Neuronal stem cell (in vitro differentiated cells): ENCODE measurements around the gene EMSY.
"Not testable (repeated sequence)": the region's sequence is repeated elsewhere in the genome, so short reads cannot be mapped to it uniquely, and the experiment has no call there.

Experiments used
- DNase-seq: peaks from one replicate; pipeline ENCODE4 v3.0.0-alpha.2; 2013; ENCODE audit warnings: low spot score
- H2AFZ ChIP-seq: one replicate; pipeline ENCODE4 v1.6.1; 2013; ENCODE audit warnings: mild to moderate bottlenecking, low read length, inconsistent platforms
- H2AK5ac ChIP-seq: 2 replicates; pipeline ENCODE4 v1.6.1; 2013; ENCODE audit warnings: low read depth, mild to moderate bottlenecking, inconsistent platforms, low read length, moderate library complexity, mixed read lengths
- H2BK120ac ChIP-seq: 2 replicates; pipeline ENCODE4 v1.6.1; 2013; ENCODE audit warnings: low read depth, mild to moderate bottlenecking, inconsistent platforms, low read length, moderate library complexity, mixed read lengths
- H2BK12ac ChIP-seq: one replicate; pipeline ENCODE4 v1.6.1; 2013; ENCODE audit warnings: low read length, inconsistent platforms
- H2BK15ac ChIP-seq: 2 replicates; pipeline ENCODE4 v1.6.1; 2013; ENCODE audit warnings: mild to moderate bottlenecking, low read length, inconsistent platforms, mixed read lengths
- H2BK5ac ChIP-seq: one replicate; pipeline ENCODE4 v1.6.1; 2013; ENCODE audit warnings: inconsistent platforms, mild to moderate bottlenecking, low read length, moderate library complexity
- H3K14ac ChIP-seq: one replicate; pipeline ENCODE4 v1.6.1; 2013; ENCODE audit warnings: low read length, inconsistent platforms
- H3K18ac ChIP-seq: 2 replicates; pipeline ENCODE4 v1.6.1; 2013; ENCODE audit warnings: low read length, inconsistent platforms
- H3K23ac ChIP-seq: 2 replicates; pipeline ENCODE4 v1.6.1; 2013; ENCODE audit warnings: low read depth, mild to moderate bottlenecking, mixed read lengths, low read length, inconsistent platforms; ENCODE audit not compliant: poor library complexity
- H3K27ac ChIP-seq: replicated peaks from 3 replicates; pipeline ENCODE4 v1.5.1; 2013; ENCODE audit warnings: low read length, inconsistent platforms
- H3K27me3 ChIP-seq, 3 experiments: 2 replicates each; pipeline ENCODE4 v1.6.1; 2013; ENCODE audit warnings: low read length in 3 of 3, mild to moderate bottlenecking in 2 of 3, inconsistent platforms in 1 of 3, low read depth in 1 of 3, mixed read lengths in 1 of 3, moderate library complexity in 1 of 3; ENCODE audit not compliant: control insufficient read depth in 3 of 3, insufficient read depth in 3 of 3
- H3K36me3 ChIP-seq, 2 donors: replicated peaks in 1 of 2; 2 replicates each; pipeline ENCODE4 v1.6.1; 2013; ENCODE audit warnings: low read length in 2 of 2; ENCODE audit not compliant: control insufficient read depth in 2 of 2, insufficient read depth in 2 of 2
- H3K4ac ChIP-seq: 2 replicates; pipeline ENCODE4 v1.6.1; 2013; ENCODE audit warnings: inconsistent platforms, mild to moderate bottlenecking, low read length, moderate library complexity
- H3K4me1 ChIP-seq, 2 donors: 1 replicate in 1 of 2; 2 replicates in 1 of 2; pipeline ENCODE4 v1.6.1; 2013; ENCODE audit warnings: low read length in 2 of 2, low read depth in 1 of 2; ENCODE audit not compliant: control insufficient read depth in 2 of 2, insufficient read depth in 1 of 2
- H3K4me2 ChIP-seq: one replicate; pipeline ENCODE4 v1.6.1; 2013; ENCODE audit warnings: mild to moderate bottlenecking, low read length, inconsistent platforms; ENCODE audit not compliant: insufficient read depth, poor library complexity, severe bottlenecking
- H3K4me3 ChIP-seq, 2 donors: 2 replicates each; pipeline ENCODE4 v1.5.1; 2013; ENCODE audit warnings: low read length in 2 of 2, mild to moderate bottlenecking in 2 of 2, inconsistent platforms in 1 of 2, moderate library complexity in 1 of 2
- H3K79me1 ChIP-seq: one replicate; pipeline ENCODE4 v1.6.1; 2013; ENCODE audit warnings: low read depth, mild to moderate bottlenecking, inconsistent platforms, low read length, moderate library complexity
- H3K9ac ChIP-seq: one replicate; pipeline ENCODE4 v1.6.1; 2013; ENCODE audit warnings: mild to moderate bottlenecking, low read depth, low read length, inconsistent platforms; ENCODE audit not compliant: poor library complexity
- H3K9me3 ChIP-seq, 2 donors: replicated peaks in 1 of 2; 2 replicates each; pipeline versions ENCODE3 to v1.6.1; 2013; ENCODE audit warnings: low read length in 2 of 2, mild to moderate bottlenecking in 2 of 2, inconsistent platforms in 1 of 2, low read depth in 1 of 2, mixed read lengths in 1 of 2, moderate library complexity in 1 of 2; ENCODE audit not compliant: control insufficient read depth in 2 of 2, insufficient read depth in 1 of 2
- H4K8ac ChIP-seq: one replicate; pipeline ENCODE4 v1.6.1; 2013; ENCODE audit warnings: low read depth, mild to moderate bottlenecking, inconsistent platforms, low read length, moderate library complexity
- H4K91ac ChIP-seq: one replicate; pipeline ENCODE4 v1.6.1; 2013; ENCODE audit warnings: low read length, low read depth, mild to moderate bottlenecking, inconsistent platforms; ENCODE audit not compliant: poor library complexity
- WGBS, 2 donors: extraction: QIAGEN DNeasy Blood & Tissue Kit; methylation state at CpG; one replicate each; pipeline ENCODE4 v1.1.7; 2013; ENCODE audit warnings: missing lambda C conversion rate in 2 of 2, mixed read lengths in 1 of 2; ENCODE audit not compliant: insufficient read length in 2 of 2, insufficient replicate concordance in 1 of 2; ENCODE audit errors: extremely low coverage in 2 of 2; 5-methylcytosine and 5-hydroxymethylcytosine counted together

The EMSY gene

GRCh38 chr11:76568621-76569020, 123.8 kb downstream of the EMSY start:
- Histone ChIP-seq H2AFZ (no peak overlapping the region), H2BK120ac (no peak overlapping the region), H3K27ac (no peak overlapping the region), H3K27me3 (no peaks in the 10 kb centered on the region), H3K14ac (no peak overlapping the region), H3K18ac (no peak overlapping the region), H3K4me1 (no peaks in the 10 kb centered on the region), H3K4ac (no peak overlapping the region), H3K79me1 (no peaks in the 10 kb centered on the region), H3K4me3 (no peak overlapping the region), H2BK15ac (no peak overlapping the region), H3K4me2 (no peak overlapping the region), H3K9me3 (no peaks in the 10 kb centered on the region), H2AK5ac (no peak overlapping the region), H2BK5ac (no peak overlapping the region), H3K9ac (no peak overlapping the region), H4K8ac (no peak overlapping the region), H3K23ac (no peak overlapping the region), H3K36me3 (no peaks in the 10 kb centered on the region), H4K91ac (no peak overlapping the region), H2BK12ac (no peak overlapping the region)
- DNase-seq: no peak
- no CpG with 5 or more reads among the region's 1 CpG for WGBS, 2 donors

GRCh38 chr11:76572181-76572875, 127.5 kb downstream of the EMSY start:
- WGBS, 2 donors: no CpG with 5 or more reads among the region's 12 CpGs
- not testable (repeated sequence) for H3K23ac ChIP-seq, H3K4ac ChIP-seq, H4K8ac ChIP-seq, H3K18ac ChIP-seq, H2BK5ac ChIP-seq, H2BK120ac ChIP-seq, H3K4me3 ChIP-seq, DNase-seq, H2AFZ ChIP-seq, H3K9ac ChIP-seq, H2BK15ac ChIP-seq, H4K91ac ChIP-seq, H3K9me3 ChIP-seq, H3K14ac ChIP-seq, H3K36me3 ChIP-seq, H3K79me1 ChIP-seq, H2AK5ac ChIP-seq, H3K27ac ChIP-seq, H2BK12ac ChIP-seq, H3K27me3 ChIP-seq, H3K4me2 ChIP-seq, H3K4me1 ChIP-seq

GRCh38 chr11:76574406-76574805, 129.6 kb downstream of the EMSY start:
- Histone ChIP-seq H3K27ac (no peak overlapping the region), H3K4ac (no peak overlapping the region), H2BK15ac (no peak overlapping the region), H3K79me1 (no peaks in the 10 kb centered on the region), H2BK12ac (no peak overlapping the region), H4K91ac (no peak overlapping the region), H2BK120ac (no peak overlapping the region), H4K8ac (no peak overlapping the region), H3K18ac (no peak overlapping the region), H3K4me3 (no peak overlapping the region), H2AK5ac (no peak overlapping the region), H3K9ac (no peak overlapping the region), H3K14ac (no peak overlapping the region), H3K36me3 (no peaks in the 10 kb centered on the region), H3K23ac (no peak overlapping the region), H2BK5ac (no peak overlapping the region), H3K27me3 (no peaks in the 10 kb centered on the region), H3K9me3 (no peaks in the 10 kb centered on the region), H2AFZ (no peak overlapping the region), H3K4me2 (no peak overlapping the region), H3K4me1 (peaks cover 5 to 7% of the 10 kb centered on the region in 2 donors)
- WGBS, 2 donors: no CpG with 5 or more reads among the region's 2 CpGs
- no peak for DNase-seq

- Histone ChIP-seq H3K4me3 (no peak overlapping the region), H4K91ac (no peak overlapping the region), H3K27me3 (no peaks in the 10 kb centered on the region), H2BK5ac (no peak overlapping the region), H3K14ac (no peak overlapping the region), H2BK12ac (no peak overlapping the region), H3K4me1 (peaks cover 5 to 7% of the 10 kb centered on the region in 2 donors), H2BK15ac (no peak overlapping the region), H2AFZ (no peak overlapping the region), H3K4me2 (no peak overlapping the region), H3K4ac (no peak overlapping the region), H3K27ac (no peak overlapping the region), H3K23ac (no peak overlapping the region), H3K18ac (no peak overlapping the region), H3K79me1 (no peaks in the 10 kb centered on the region), H3K9me3 (no peaks in the 10 kb centered on the region), H4K8ac (no peak overlapping the region), H2BK120ac (no peak overlapping the region), H2AK5ac (no peak overlapping the region), H3K9ac (no peak overlapping the region), H3K36me3 (no peaks in the 10 kb centered on the region)
- no peak for DNase-seq
- no CpG with 5 or more reads among the region's 1 CpG for WGBS, 2 donors
Measured at GRCh38 chr11:76574879-76575278, 130.1 kb downstream of the EMSY start.
